GM23338 (cell line): ENCODE data around the gene CPNE1.

ENCODE experiments used
- CREB1 ChIP-seq: fragments of 250-450 bp; sonication (Bioruptor Pico); IDR thresholded peaks from 2 replicates; pipeline ENCODE4 v1.5.0; 2020; ENCODE audit warnings: low read depth, mild to moderate bottlenecking, moderate library complexity
- EZH2 ChIP-seq: fragments of 200-600 bp; sonication (generic); IDR thresholded peaks from one replicate; pipeline ENCODE4 v1.8.0; 2017; ENCODE audit warnings: antibody characterized with exemption, mild to moderate bottlenecking, low read depth; ENCODE audit not compliant: unreplicated experiment
- EZH2phosphoT487 ChIP-seq: fragments of 200-600 bp; sonication (generic); IDR thresholded peaks from one replicate; pipeline ENCODE4 v1.8.1; 2018; ENCODE audit warnings: antibody characterized with exemption; ENCODE audit not compliant: unreplicated experiment
- JUNB ChIP-seq: IDR thresholded peaks from one replicate; pipeline ENCODE4 v1.6.1; 2016; ENCODE audit warnings: antibody characterized with exemption; ENCODE audit not compliant: unreplicated experiment
- NANOG ChIP-seq: IDR thresholded peaks from 2 replicates; pipeline ENCODE4 v1.6.1; 2016; ENCODE audit warnings: antibody characterized with exemption, borderline replicate concordance
- POLR2AphosphoS5 ChIP-seq: IDR thresholded peaks from 2 replicates; pipeline ENCODE4 v1.6.1; 2016; ENCODE audit warnings: antibody characterized with exemption, low read depth
- ZNF114 ChIP-seq: fragments of 250-450 bp; sonication (Bioruptor Pico); IDR thresholded peaks from 2 replicates; pipeline ENCODE4 v1.5.0; 2020; ENCODE audit warnings: mild to moderate bottlenecking, moderate library complexity
- ZNF331 ChIP-seq: fragments of 250-450 bp; sonication (Bioruptor Pico); IDR thresholded peaks from 2 replicates; pipeline ENCODE4 v1.5.0; 2020; ENCODE audit warnings: low read depth, mild to moderate bottlenecking, moderate library complexity
- TF ChIP-seq, protein P1 (sequence below), 2 experiments: fragments of 200-600 bp in 1 of 2; sonication (generic) in 1 of 2; conservative IDR thresholded peaks; 2 replicates each; pipeline versions ENCODE4 v1.5.1 to v1.6.1; 2016 to 2017; ENCODE audit warnings: antibody characterized with exemption in 2 of 2, low read depth in 2 of 2, mild to moderate bottlenecking in 2 of 2, moderate library complexity in 1 of 2
- TF ChIP-seq, protein P2 (sequence below): IDR thresholded peaks from one replicate; pipeline ENCODE4 v1.6.1; 2018; ENCODE audit warnings: antibody characterized with exemption; ENCODE audit not compliant: unreplicated experiment

DNA sequence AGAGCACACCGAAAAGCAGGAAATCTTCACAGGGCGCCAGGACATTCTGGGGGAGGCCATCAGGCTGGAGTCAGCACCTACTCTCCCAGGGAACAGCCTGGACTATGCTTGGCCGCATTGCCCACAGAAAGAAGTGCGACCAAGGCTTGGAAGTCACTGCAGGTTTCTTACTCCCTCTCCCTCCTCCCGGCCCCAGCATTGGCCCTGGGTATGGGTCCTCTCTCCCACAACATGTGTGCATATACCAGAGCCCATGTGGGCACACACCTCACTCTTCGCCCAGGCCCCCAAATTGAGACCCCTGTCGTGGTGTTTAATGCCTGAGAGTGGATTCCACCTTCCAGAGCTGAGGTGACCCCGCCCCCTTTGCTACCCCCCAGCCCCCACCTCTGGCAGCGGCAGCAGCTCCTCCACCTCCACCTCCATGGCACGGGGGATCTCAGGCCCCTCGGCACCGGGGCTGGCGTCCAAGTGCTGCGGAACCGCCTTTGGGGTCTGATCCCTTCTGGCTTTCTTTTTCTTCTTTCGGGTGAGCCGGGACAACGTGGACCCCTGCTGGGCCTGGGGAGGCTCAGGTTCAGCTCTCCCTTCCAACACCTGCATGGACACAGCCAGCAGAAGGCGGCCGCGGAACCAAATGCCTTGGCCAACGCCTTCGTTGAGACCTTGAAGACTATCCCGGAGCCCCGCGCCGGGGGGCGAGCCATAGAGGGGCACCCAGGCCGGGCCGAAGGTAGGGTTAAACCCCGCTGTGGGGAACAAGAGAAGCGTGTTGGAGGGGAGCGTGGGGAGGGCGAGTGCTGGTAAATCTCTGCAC lies 64.3 kb downstream of the CPNE1 start:
- TF ChIP-seq, protein P1, sequence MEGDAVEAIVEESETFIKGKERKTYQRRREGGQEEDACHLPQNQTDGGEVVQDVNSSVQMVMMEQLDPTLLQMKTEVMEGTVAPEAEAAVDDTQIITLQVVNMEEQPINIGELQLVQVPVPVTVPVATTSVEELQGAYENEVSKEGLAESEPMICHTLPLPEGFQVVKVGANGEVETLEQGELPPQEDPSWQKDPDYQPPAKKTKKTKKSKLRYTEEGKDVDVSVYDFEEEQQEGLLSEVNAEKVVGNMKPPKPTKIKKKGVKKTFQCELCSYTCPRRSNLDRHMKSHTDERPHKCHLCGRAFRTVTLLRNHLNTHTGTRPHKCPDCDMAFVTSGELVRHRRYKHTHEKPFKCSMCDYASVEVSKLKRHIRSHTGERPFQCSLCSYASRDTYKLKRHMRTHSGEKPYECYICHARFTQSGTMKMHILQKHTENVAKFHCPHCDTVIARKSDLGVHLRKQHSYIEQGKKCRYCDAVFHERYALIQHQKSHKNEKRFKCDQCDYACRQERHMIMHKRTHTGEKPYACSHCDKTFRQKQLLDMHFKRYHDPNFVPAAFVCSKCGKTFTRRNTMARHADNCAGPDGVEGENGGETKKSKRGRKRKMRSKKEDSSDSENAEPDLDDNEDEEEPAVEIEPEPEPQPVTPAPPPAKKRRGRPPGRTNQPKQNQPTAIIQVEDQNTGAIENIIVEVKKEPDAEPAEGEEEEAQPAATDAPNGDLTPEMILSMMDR (conservative IDR thresholded peaks at IDR 0.05; ENCODE audit: low read depth in 2 of 2), result no peak
- peak; percentile 34 for TF ChIP-seq EZH2
- no peak for TF ChIP-seq EZH2phosphoT487
- no peak for TF ChIP-seq JUNB
- TF ChIP-seq, protein P2, sequence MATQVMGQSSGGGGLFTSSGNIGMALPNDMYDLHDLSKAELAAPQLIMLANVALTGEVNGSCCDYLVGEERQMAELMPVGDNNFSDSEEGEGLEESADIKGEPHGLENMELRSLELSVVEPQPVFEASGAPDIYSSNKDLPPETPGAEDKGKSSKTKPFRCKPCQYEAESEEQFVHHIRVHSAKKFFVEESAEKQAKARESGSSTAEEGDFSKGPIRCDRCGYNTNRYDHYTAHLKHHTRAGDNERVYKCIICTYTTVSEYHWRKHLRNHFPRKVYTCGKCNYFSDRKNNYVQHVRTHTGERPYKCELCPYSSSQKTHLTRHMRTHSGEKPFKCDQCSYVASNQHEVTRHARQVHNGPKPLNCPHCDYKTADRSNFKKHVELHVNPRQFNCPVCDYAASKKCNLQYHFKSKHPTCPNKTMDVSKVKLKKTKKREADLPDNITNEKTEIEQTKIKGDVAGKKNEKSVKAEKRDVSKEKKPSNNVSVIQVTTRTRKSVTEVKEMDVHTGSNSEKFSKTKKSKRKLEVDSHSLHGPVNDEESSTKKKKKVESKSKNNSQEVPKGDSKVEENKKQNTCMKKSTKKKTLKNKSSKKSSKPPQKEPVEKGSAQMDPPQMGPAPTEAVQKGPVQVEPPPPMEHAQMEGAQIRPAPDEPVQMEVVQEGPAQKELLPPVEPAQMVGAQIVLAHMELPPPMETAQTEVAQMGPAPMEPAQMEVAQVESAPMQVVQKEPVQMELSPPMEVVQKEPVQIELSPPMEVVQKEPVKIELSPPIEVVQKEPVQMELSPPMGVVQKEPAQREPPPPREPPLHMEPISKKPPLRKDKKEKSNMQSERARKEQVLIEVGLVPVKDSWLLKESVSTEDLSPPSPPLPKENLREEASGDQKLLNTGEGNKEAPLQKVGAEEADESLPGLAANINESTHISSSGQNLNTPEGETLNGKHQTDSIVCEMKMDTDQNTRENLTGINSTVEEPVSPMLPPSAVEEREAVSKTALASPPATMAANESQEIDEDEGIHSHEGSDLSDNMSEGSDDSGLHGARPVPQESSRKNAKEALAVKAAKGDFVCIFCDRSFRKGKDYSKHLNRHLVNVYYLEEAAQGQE, result no peak
- TF ChIP-seq POLR2AphosphoS5, result no peak
- no peak for TF ChIP-seq ZNF114 (CRISPR knock-in tag)
- no peak for TF ChIP-seq ZNF331 (CRISPR knock-in tag)
- no peak for TF ChIP-seq CREB1 (CRISPR knock-in tag)
- TF ChIP-seq NANOG, result no peak
